GM23248 (cell line): ENCODE measurements around the gene TRIM54. TPM values are rescaled to one million over a fixed set of nuclear protein-coding genes. Genes with fewer than 3 reads are reported as not detected.
A peak's percentile ranks its signal among the peaks of the same experiment; 100 is the strongest.

Experiments
- DNase-seq: peaks from one replicate; pipeline ENCODE4 v3.0.0-alpha.2; 2015
- H2AFZ ChIP-seq: fragments of 200-600 bp; sonication (generic); 2 replicates; pipeline ENCODE4 v1.6.1; 2016; ENCODE audit warnings: antibody characterized with exemption
- H3F3A ChIP-seq: fragments of 200-600 bp; sonication (generic); 2 replicates; pipeline ENCODE4 v1.6.1; 2016; ENCODE audit warnings: mild to moderate bottlenecking, antibody characterized with exemption, mixed run types; ENCODE audit not compliant: insufficient read depth
- H3K27ac ChIP-seq: fragments of 200-600 bp; sonication (generic); 2 replicates; pipeline ENCODE4 v1.5.1; 2016; ENCODE audit warnings: mild to moderate bottlenecking
- H3K27me3 ChIP-seq: fragments of 200-600 bp; sonication (generic); replicated peaks from 2 replicates; pipeline ENCODE4 v1.6.1; 2016; ENCODE audit warnings: mild to moderate bottlenecking; ENCODE audit not compliant: insufficient read depth
- H3K36me3 ChIP-seq: fragments of 200-600 bp; sonication (generic); 2 replicates; pipeline ENCODE4 v1.6.1; 2016; ENCODE audit warnings: low read depth, mild to moderate bottlenecking
- H3K4me1 ChIP-seq: fragments of 200-600 bp; sonication (generic); 2 replicates; pipeline ENCODE4 v1.6.1; 2016; ENCODE audit warnings: mild to moderate bottlenecking; ENCODE audit not compliant: insufficient read depth
- H3K4me2 ChIP-seq: fragments of 200-600 bp; sonication (generic); one replicate; pipeline ENCODE4 v1.6.1; 2016; ENCODE audit warnings: mild to moderate bottlenecking; ENCODE audit not compliant: unreplicated experiment
- H3K4me3 ChIP-seq: fragments of 200-600 bp; sonication (generic); 2 replicates; pipeline ENCODE4 v1.5.1; 2016; ENCODE audit warnings: mild to moderate bottlenecking
- H3K79me2 ChIP-seq: fragments of 200-600 bp; sonication (generic); 2 replicates; pipeline ENCODE4 v1.6.1; 2016; ENCODE audit warnings: mild to moderate bottlenecking; ENCODE audit not compliant: insufficient read depth
- H3K9ac ChIP-seq: fragments of 200-600 bp; sonication (generic); 2 replicates; pipeline ENCODE4 v1.6.1; 2016; ENCODE audit warnings: mild to moderate bottlenecking
- H3K9me2 ChIP-seq: fragments of 200-600 bp; sonication (generic); 2 replicates; pipeline ENCODE4 v1.6.1; 2016; ENCODE audit warnings: mixed run types, mild to moderate bottlenecking, moderate library complexity; ENCODE audit not compliant: insufficient read depth
- H3K9me3 ChIP-seq: fragments of 200-600 bp; sonication (generic); one replicate; pipeline ENCODE4 v1.6.1; 2017; ENCODE audit warnings: low read depth
- H4K20me1 ChIP-seq: fragments of 200-600 bp; sonication (generic); 2 replicates; pipeline ENCODE4 v1.6.0; 2016; ENCODE audit not compliant: insufficient read depth
- EZH2 ChIP-seq: fragments of 200-600 bp; sonication (generic); IDR thresholded peaks from 2 replicates; pipeline ENCODE4 v1.6.1; 2018; ENCODE audit warnings: antibody characterized with exemption, mild to moderate bottlenecking; ENCODE audit not compliant: insufficient read depth, poor library complexity, severe bottlenecking
- EZH2phosphoT487 ChIP-seq: fragments of 200-600 bp; sonication (generic); IDR thresholded peaks from 2 replicates; pipeline ENCODE4 v1.6.1; 2018; ENCODE audit warnings: antibody characterized with exemption, moderate library complexity, mild to moderate bottlenecking, low read depth; ENCODE audit not compliant: insufficient read depth
- WGBS, 2 experiments: methylation state at CpG; one replicate each; pipeline ENCODE4 v1.1.6; 2015 to 2017; ENCODE audit warnings: low lambda C conversion rate in 2 of 2, low coverage in 1 of 2; ENCODE audit errors: missing lambda C conversion rate in 2 of 2; 5-methylcytosine and 5-hydroxymethylcytosine counted together
- in situ Hi-C: fragments of 300-500 bp; cut with MboI; formaldehyde crosslinking; loops from 2 replicates; pipeline ENCODE4 v1.15.0; 2020
- polyA plus RNA-seq: library from polyadenylated mRNA; unstranded; fragments of >200 nt; fragmentation: Nextera tagmentation; extraction: Ambion mirVana; gene quantifications from 2 replicates; pipeline ENCODE4 v1.2.1, GENCODE V29; 2016
- total RNA-seq: library from RNA; depleted of rRNA; stranded (reverse); fragments of >200 nt; shearing (Covaris generic); gene quantifications from 2 replicates; pipeline ENCODE4 v1.2.3, GENCODE V29; 2014

Gene TRIM54
- total and polyA plus RNA-seq, 2 experiments from 2014 or later: not detected

GRCh38 chr2:27290549-27290948 is 8.3 kb downstream of the TRIM54 start:
- 81 to 88% methylated on average over 5 of the region's 5 CpGs for WGBS, 2 experiments
- TF ChIP-seq EZH2 (no peak), EZH2phosphoT487 (no peak)
- Histone ChIP-seq H3K79me2 (no peaks in the 10 kb centered on the region), H3K9me2 (no peaks in the 10 kb centered on the region), H3K4me3 (no peak overlapping the region), H3K4me2 (no peak overlapping the region), H3F3A (peaks cover 22% of the 10 kb centered on the region), H3K36me3 (no peaks in the 10 kb centered on the region), H3K9ac (no peak overlapping the region), H2AFZ (no peak overlapping the region), H3K27ac (no peak overlapping the region), H3K9me3 (no peaks in the 10 kb centered on the region), H3K4me1 (peaks cover 13% of the 10 kb centered on the region), H3K27me3 (0 out of 2 replicates have a peak, but pooled peaks cover 8% of the 10 kb centered on the region), H4K20me1 (no peaks in the 10 kb centered on the region)
- DNase-seq: no peak
- in situ Hi-C loops: no loop called here

- H3K9me3 ChIP-seq: no peaks in the 10 kb centered on the region
- in situ Hi-C loops: no loop called here
- no peak overlapping the region for H3K4me2 ChIP-seq
- peaks cover 13% of the 10 kb centered on the region for H3K4me1 ChIP-seq
- H3K27ac ChIP-seq: no peak overlapping the region
- H3K79me2 ChIP-seq: no peaks in the 10 kb centered on the region
- no peaks in the 10 kb centered on the region for H3K9me2 ChIP-seq
- WGBS, 2 experiments: 46 to 52% methylated on average over 6 of the region's 6 CpGs
- H3F3A ChIP-seq: peaks cover 22% of the 10 kb centered on the region
- TF ChIP-seq EZH2phosphoT487 (no peak), EZH2 (no peak)
- H4K20me1 ChIP-seq: no peaks in the 10 kb centered on the region
- no peak overlapping the region for H3K9ac ChIP-seq
- no peaks in the 10 kb centered on the region for H3K27me3 ChIP-seq
- DNase-seq: no peak
- H3K36me3 ChIP-seq: no peaks in the 10 kb centered on the region
- H3K4me3 ChIP-seq: no peak overlapping the region
- no peak overlapping the region for H2AFZ ChIP-seq
These were observed 9.6 kb downstream of the TRIM54 start for GRCh38 chr2:27291865-27292264.

- Histone ChIP-seq H3K9me2 (no peaks in the 10 kb centered on the region), H3K4me2 (no peak overlapping the region), H3K4me3 (no peak overlapping the region), H3K9ac (no peak overlapping the region), H3F3A (peaks cover 22% of the 10 kb centered on the region), H3K9me3 (no peaks in the 10 kb centered on the region), H3K4me1 (peaks cover 13% of the 10 kb centered on the region), H4K20me1 (no peaks in the 10 kb centered on the region), H3K27ac (no peak overlapping the region), H3K79me2 (no peaks in the 10 kb centered on the region), H2AFZ (no peak overlapping the region), H3K36me3 (no peaks in the 10 kb centered on the region), H3K27me3 (0 out of 2 replicates have a peak, but pooled peaks cover 3% of the 10 kb centered on the region)
- DNase-seq: no peak
- 72 to 79% methylated on average over 8 of the region's 8 CpGs for WGBS, 2 experiments
- in situ Hi-C loops: no loop called here
- TF ChIP-seq EZH2phosphoT487 (no peak), EZH2 (no peak)
These were observed 12.7 kb downstream of the TRIM54 start for GRCh38 chr2:27294928-27295327.

- peak; percentile 47 for DNase-seq
- Histone ChIP-seq H2AFZ (no peak overlapping the region), H3K4me2 (no peak overlapping the region), H3K79me2 (no peaks in the 10 kb centered on the region), H4K20me1 (no peaks in the 10 kb centered on the region), H3K9me3 (no peaks in the 10 kb centered on the region), H3K9me2 (no peaks in the 10 kb centered on the region), H3K36me3 (no peaks in the 10 kb centered on the region), H3F3A (peaks cover 22% of the 10 kb centered on the region), H3K9ac (no peak overlapping the region), H3K27ac (no peak overlapping the region), H3K4me1 (peaks cover 13% of the 10 kb centered on the region), H3K4me3 (no peak overlapping the region), H3K27me3 (0 out of 2 replicates have a peak, but pooled peaks cover 3% of the 10 kb centered on the region)
- 3 to 5% methylated on average over 4 of the region's 4 CpGs for WGBS, 2 experiments
- no peak for TF ChIP-seq EZH2phosphoT487
- TF ChIP-seq EZH2: no peak
- in situ Hi-C loops: no loop called here
These were observed 14.3 kb downstream of the TRIM54 start for GRCh38 chr2:27296481-27296880.

- no peaks in the 10 kb centered on the region for H3K9me2 ChIP-seq
- 0 out of 2 replicates have a peak, but pooled peaks cover 3% of the 10 kb centered on the region for H3K27me3 ChIP-seq
- no peak overlapping the region for H3K9ac ChIP-seq
- no peaks in the 10 kb centered on the region for H3K36me3 ChIP-seq
- no peak overlapping the region for H2AFZ ChIP-seq
- in situ Hi-C loops: no loop called here
- H3K4me1 ChIP-seq: peaks cover 13% of the 10 kb centered on the region
- H3K27ac ChIP-seq: no peak overlapping the region
- TF ChIP-seq EZH2 (no peak), EZH2phosphoT487 (no peak)
- H3K4me2 ChIP-seq: no peak overlapping the region
- WGBS, 2 experiments: 52 to 54% methylated on average over 3 of the region's 3 CpGs
- no peaks in the 10 kb centered on the region for H3K9me3 ChIP-seq
- H4K20me1 ChIP-seq: no peaks in the 10 kb centered on the region
- peaks cover 22% of the 10 kb centered on the region for H3F3A ChIP-seq
- DNase-seq: no peak
- no peaks in the 10 kb centered on the region for H3K79me2 ChIP-seq
- no peak overlapping the region for H3K4me3 ChIP-seq
These were observed 15.0 kb downstream of the TRIM54 start for GRCh38 chr2:27297195-27297594.
